Measurements from ENCODE around the gene AJAP1.

The AJAP1 gene

DNA sequence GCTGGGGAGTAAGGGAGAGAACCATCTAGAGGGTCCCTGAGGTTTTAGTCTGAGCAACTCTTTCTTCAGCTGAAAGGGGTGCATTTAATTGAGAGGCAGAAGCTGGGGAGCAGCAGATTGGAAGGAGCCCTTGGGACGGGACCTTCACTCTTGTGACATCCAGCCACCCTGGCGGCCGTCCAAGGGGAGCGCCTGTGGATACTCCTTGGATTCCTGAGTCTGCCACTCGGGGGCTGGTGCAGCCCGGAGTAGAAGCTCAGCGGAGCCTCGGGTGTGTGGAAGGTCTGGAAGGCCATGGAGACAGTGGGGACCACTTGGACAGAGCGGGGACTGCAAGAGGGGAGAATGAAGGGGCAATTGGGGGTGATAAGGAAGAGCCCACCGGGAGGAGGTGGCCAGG lies 68.7 kb downstream of the AJAP1 start:
- no peaks in the 10 kb centered on the region for H3K27me3 ChIP-seq (replicated peaks)
- TF ChIP-seq, protein P1, sequence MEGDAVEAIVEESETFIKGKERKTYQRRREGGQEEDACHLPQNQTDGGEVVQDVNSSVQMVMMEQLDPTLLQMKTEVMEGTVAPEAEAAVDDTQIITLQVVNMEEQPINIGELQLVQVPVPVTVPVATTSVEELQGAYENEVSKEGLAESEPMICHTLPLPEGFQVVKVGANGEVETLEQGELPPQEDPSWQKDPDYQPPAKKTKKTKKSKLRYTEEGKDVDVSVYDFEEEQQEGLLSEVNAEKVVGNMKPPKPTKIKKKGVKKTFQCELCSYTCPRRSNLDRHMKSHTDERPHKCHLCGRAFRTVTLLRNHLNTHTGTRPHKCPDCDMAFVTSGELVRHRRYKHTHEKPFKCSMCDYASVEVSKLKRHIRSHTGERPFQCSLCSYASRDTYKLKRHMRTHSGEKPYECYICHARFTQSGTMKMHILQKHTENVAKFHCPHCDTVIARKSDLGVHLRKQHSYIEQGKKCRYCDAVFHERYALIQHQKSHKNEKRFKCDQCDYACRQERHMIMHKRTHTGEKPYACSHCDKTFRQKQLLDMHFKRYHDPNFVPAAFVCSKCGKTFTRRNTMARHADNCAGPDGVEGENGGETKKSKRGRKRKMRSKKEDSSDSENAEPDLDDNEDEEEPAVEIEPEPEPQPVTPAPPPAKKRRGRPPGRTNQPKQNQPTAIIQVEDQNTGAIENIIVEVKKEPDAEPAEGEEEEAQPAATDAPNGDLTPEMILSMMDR (IDR thresholded peaks at IDR 0.05; ENCODE audit: low read depth, low read length, missing control alignments) = no peak
- no peak for DNase-seq
- in situ Hi-C loops (cut with HindIII; ENCODE audit: low pct_ligation_motif_present, low sequenced_read_pairs) = no loop called here
- no peaks in the 10 kb centered on the region for H3K36me3 ChIP-seq (replicated peaks)
- no peak overlapping the region for H3K27ac ChIP-seq
- H3K4me3 ChIP-seq (ENCODE audit: low read depth, low read length) = no peak overlapping the region

DNA sequence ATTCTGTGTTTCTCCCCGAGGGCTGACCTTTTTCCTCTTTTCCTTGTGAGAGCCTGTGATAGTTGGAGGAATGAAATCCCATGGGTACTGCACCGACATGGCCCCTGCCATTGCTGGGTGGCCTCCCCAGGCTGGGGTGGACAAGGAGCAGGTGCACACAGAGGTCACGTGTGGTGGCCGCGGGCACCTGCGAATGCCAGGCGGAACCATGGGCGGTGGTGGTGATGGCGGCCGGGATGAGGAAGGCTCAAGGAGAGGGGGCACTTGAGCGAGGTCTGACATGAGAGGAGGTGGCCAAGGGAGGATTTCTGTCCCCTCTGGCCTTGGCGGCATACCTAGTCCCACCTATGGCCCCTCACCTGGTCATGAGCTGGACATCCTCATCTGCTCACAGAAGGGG lies 69.6 kb downstream of the AJAP1 start:
- H3K27me3 ChIP-seq (replicated peaks) = no peaks in the 10 kb centered on the region
- no peak overlapping the region for H3K4me3 ChIP-seq (ENCODE audit: low read depth, low read length)
- TF ChIP-seq, protein P1 (IDR thresholded peaks at IDR 0.05; ENCODE audit: low read depth, low read length, missing control alignments) = no peak
- no peak overlapping the region for H3K27ac ChIP-seq
- in situ Hi-C loops (cut with HindIII; ENCODE audit: low pct_ligation_motif_present, low sequenced_read_pairs) = no loop called here
- no peak for DNase-seq
- H3K36me3 ChIP-seq (replicated peaks) = no peaks in the 10 kb centered on the region

DNA sequence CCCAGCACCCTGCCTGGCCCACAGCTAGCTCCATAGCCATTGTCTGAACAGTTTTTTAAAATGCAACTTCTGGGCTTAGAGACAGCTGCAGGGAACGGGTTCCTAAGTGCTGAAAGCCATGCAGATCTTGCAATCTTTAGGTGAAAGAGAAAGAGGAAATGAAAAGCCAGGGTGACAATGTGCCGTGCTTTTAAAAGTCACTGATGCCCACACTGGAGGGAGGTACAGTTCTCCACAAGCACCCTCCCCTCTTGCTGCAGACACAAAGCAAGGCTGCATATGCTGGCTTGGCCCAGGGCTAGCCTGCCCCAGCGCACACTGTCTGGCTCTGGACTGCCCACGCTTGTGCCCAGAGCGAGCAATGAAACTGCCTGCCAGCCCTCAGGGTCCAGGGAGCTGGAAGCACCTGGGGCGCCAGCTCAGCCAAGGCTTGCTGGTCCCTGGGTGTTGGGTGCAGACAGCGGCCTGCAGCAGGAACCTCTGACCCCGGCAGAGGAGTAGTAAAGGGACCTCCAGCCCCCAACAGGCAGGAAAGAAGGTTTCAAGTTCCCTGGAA lies 70.4 kb downstream of the AJAP1 start:
- no peak for DNase-seq
- Histone ChIP-seq H3K27ac (no peak overlapping the region), H3K4me3 (ENCODE audit: low read depth, low read length) (no peak overlapping the region), H3K27me3 (replicated peaks) (no peaks in the 10 kb centered on the region), H3K36me3 (replicated peaks) (no peaks in the 10 kb centered on the region)
- in situ Hi-C loops (cut with HindIII; ENCODE audit: low pct_ligation_motif_present, low sequenced_read_pairs) = no loop called here
- TF ChIP-seq, protein P1 (IDR thresholded peaks at IDR 0.05; ENCODE audit: low read depth, low read length, missing control alignments) = no peak

DNA sequence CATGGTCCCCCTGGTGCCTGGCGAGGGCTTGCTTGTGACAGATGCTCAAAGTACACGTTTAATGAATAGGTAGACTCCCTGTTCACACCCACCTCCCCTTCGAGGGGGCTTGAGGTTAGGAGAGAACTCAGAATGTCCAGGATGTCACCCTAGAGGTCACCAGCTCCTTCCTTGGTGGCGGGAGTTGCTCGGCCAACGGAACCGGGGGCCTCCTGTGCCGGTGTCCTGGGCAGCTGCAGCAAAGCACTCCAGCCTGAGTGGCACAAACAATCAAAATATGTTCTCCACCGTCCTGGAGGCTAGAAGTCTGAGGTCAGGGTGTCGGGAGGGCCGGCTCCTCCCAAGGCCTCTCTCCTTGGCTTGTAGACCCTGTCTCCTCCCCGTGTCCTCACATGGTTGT lies 71.0 kb downstream of the AJAP1 start:
- H3K27me3 ChIP-seq (replicated peaks) = no peaks in the 10 kb centered on the region
- DNase-seq = no peak

DNA sequence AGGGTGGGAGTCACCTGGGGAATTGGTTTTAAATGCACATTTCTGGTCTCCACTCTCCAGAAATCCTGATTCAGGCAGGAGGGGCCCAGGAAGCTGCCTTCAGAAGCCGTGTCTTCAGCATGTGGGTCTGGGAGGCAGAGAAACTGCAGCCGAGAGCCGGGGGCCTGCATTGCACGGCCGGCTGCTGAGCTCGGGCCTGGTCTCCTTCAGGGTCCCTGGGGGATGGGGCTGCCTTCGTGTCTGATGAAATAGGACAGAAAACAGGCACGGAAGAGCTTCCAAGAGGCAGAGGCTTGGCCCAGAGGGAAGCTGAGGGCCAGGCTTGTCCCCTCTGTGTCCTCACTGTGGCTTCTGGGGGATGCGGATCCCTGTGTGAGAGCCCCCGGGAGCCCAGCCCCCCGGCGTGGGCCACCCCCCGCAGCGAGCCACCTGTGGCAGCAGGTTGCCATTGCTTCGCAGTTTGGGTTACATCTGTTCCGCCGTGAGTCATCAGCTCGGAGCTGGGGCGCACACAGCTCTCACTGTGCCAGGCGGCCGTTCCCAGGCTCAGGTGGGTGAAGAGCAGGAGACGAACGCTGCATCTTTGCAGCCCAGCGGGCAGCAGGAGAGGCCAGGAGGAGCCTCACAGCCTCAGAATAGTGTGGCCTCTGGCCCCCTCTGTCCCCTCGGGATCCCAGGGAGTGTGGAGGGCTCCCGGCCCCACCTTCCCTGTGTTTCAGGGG lies 72.4 kb downstream of the AJAP1 start:
- H3K27me3 ChIP-seq (replicated peaks) = no peaks in the 10 kb centered on the region
- H3K4me3 ChIP-seq (ENCODE audit: low read depth, low read length) = no peak overlapping the region
- no peak for DNase-seq
- H3K36me3 ChIP-seq (replicated peaks) = no peaks in the 10 kb centered on the region
- TF ChIP-seq, protein P1 (IDR thresholded peaks at IDR 0.05; ENCODE audit: low read depth, low read length, missing control alignments) = no peak
- in situ Hi-C loops (cut with HindIII; ENCODE audit: low pct_ligation_motif_present, low sequenced_read_pairs) = no loop called here
- no peak overlapping the region for H3K27ac ChIP-seq

More for the DNA sequence above, 71.0 kb downstream of the AJAP1 start:
- Histone ChIP-seq H3K4me3 (ENCODE audit: low read depth, low read length) (no peak overlapping the region), H3K36me3 (replicated peaks) (no peaks in the 10 kb centered on the region), H3K27ac (no peak overlapping the region)
- in situ Hi-C loops (cut with HindIII; ENCODE audit: low pct_ligation_motif_present, low sequenced_read_pairs) = no loop called here
- TF ChIP-seq, protein P1 (IDR thresholded peaks at IDR 0.05; ENCODE audit: low read depth, low read length, missing control alignments) = no peak
